GM12878 (cell line): ENCODE measurements around the gene ANO7. TPM values are rescaled to one million over a fixed set of nuclear protein-coding genes. Genes with fewer than 3 reads are reported as not detected.

Source experiments
- CTCF ChIP-seq, 3 experiments: IDR thresholded peaks in 2 of 3; conservative IDR thresholded peaks in 1 of 3; 2 replicates each; pipeline ENCODE4 v1.5.1; 2011; ENCODE audit warnings: low read depth in 3 of 3, low read length in 3 of 3, mild to moderate bottlenecking in 3 of 3, control low read depth in 2 of 3, moderate library complexity in 2 of 3, inconsistent platforms in 1 of 3, mixed read lengths in 1 of 3; ENCODE audit not compliant: control insufficient read depth in 2 of 3, insufficient read depth in 1 of 3; ENCODE audit errors: extremely low read depth in 1 of 3
- E2F8 ChIP-seq: fragments of 450-650 bp; IDR thresholded peaks from 2 replicates; pipeline ENCODE4 v1.6.1; 2018; ENCODE audit warnings: mild to moderate bottlenecking, low read depth, moderate library complexity; ENCODE audit not compliant: partially characterized antibody
- EP300 ChIP-seq, 2 experiments: fragments of 150-350 bp in 1 of 2; IDR thresholded peaks; 2 replicates each; pipeline ENCODE4 v1.6.1; 2011 to 2012; ENCODE audit warnings: low read depth in 2 of 2, low read length in 2 of 2, borderline replicate concordance in 1 of 2, improper control_type of control experiment in 1 of 2, inconsistent platforms in 1 of 2; ENCODE audit not compliant: control insufficient read depth in 1 of 2
- FOXK2 ChIP-seq: fragments of 450-650 bp; IDR thresholded peaks from 2 replicates; pipeline ENCODE4 v1.6.1; 2017; ENCODE audit warnings: mild to moderate bottlenecking, moderate library complexity
- FOXM1 ChIP-seq: IDR thresholded peaks from 2 replicates; pipeline ENCODE4 v1.6.1; 2012; ENCODE audit warnings: low read depth, mild to moderate bottlenecking, inconsistent platforms, low read length, moderate library complexity
- GATAD2B ChIP-seq: fragments of 450-650 bp; conservative IDR thresholded peaks from 2 replicates; pipeline ENCODE4 v1.6.1; 2017; ENCODE audit warnings: low read depth, mild to moderate bottlenecking, moderate library complexity
- HDAC2 ChIP-seq: fragments of 200-600 bp; sonication (generic); IDR thresholded peaks from 2 replicates; pipeline ENCODE4 v1.6.1; 2017
- HSF1 ChIP-seq: fragments of 150-350 bp; IDR thresholded peaks from 2 replicates; pipeline ENCODE4 v1.6.1; 2014; ENCODE audit warnings: mild to moderate bottlenecking, low read depth, low read length
- IRF5 ChIP-seq: fragments of 450-650 bp; IDR thresholded peaks from 2 replicates; pipeline ENCODE4 v1.6.1; 2017; ENCODE audit warnings: borderline replicate concordance
- MLLT1 ChIP-seq: fragments of 450-650 bp; IDR thresholded peaks from 2 replicates; pipeline ENCODE4 v1.6.1; 2016; ENCODE audit warnings: mild to moderate bottlenecking
- NFYA ChIP-seq: IDR thresholded peaks from 2 replicates; pipeline ENCODE4 v1.6.1; 2011; ENCODE audit warnings: low read depth, mild to moderate bottlenecking, low read length, improper control_type of control experiment, borderline replicate concordance
- NFYB ChIP-seq: IDR thresholded peaks from 2 replicates; pipeline ENCODE4 v1.6.1; 2011; ENCODE audit warnings: low read depth, mild to moderate bottlenecking, low read length, improper control_type of control experiment, moderate library complexity; ENCODE audit not compliant: insufficient read depth
- RAD21 ChIP-seq: IDR thresholded peaks from 2 replicates; pipeline ENCODE4 v1.6.1; 2011; ENCODE audit warnings: mild to moderate bottlenecking, low read depth, low read length, moderate library complexity; ENCODE audit not compliant: insufficient read depth
- SMARCA5 ChIP-seq: fragments of 450-650 bp; IDR thresholded peaks from 2 replicates; pipeline ENCODE4 v1.6.1; 2017; ENCODE audit warnings: mild to moderate bottlenecking
- SPI1 ChIP-seq: IDR thresholded peaks from 2 replicates; pipeline ENCODE4 v1.6.1; 2011; ENCODE audit warnings: low read depth, mild to moderate bottlenecking, low read length, moderate library complexity, borderline replicate concordance; ENCODE audit not compliant: insufficient read depth
- STAT3 ChIP-seq: IDR thresholded peaks from 2 replicates; pipeline ENCODE4 v1.6.1; 2011; ENCODE audit warnings: low read depth, low read length, improper control_type of control experiment
- SUPT20H ChIP-seq: IDR thresholded peaks from 2 replicates; pipeline ENCODE4 v1.6.1; 2011; ENCODE audit warnings: low read depth, mild to moderate bottlenecking, low read length, moderate library complexity, borderline replicate concordance; ENCODE audit not compliant: control insufficient read depth
- TARDBP ChIP-seq: IDR thresholded peaks from 2 replicates; pipeline ENCODE4 v1.6.1; 2016; ENCODE audit warnings: borderline replicate concordance
- TCF12 ChIP-seq: IDR thresholded peaks from 2 replicates; pipeline ENCODE4 v1.6.1; 2011; ENCODE audit warnings: low read depth, mild to moderate bottlenecking, low read length
- ZBED1 ChIP-seq: IDR thresholded peaks from 2 replicates; pipeline ENCODE4 v1.6.1; 2016; ENCODE audit warnings: borderline replicate concordance
- polyA plus RNA-seq, 11 experiments: library from polyadenylated mRNA; depleted of rRNA in 4 of 11; unstranded in 6 of 11; stranded (reverse) in 5 of 11; fragments of >200 nt; fragmentation: Nextera tagmentation in 4 of 11; fragmentation: Illumina TruSeq in 1 of 11; extraction: Ambion mirVana in 4 of 11; extraction: Trizol in 1 of 11; gene quantifications; 1 replicate in 1 of 11; 2 replicates in 10 of 11; pipeline versions ENCODE4 v1.2.1 to v1.2.3, GENCODE V29; 2011 to 2016; ENCODE audit warnings: inconsistent platforms in 2 of 11, missing spikeins in 2 of 11, low read depth in 1 of 11
- total RNA-seq, 4 experiments: library from RNA; depleted of rRNA in 3 of 4; stranded (reverse); fragments of >200 nt in 3 of 4; fragmentation: Illumina TruSeq in 1 of 4; extraction: Trizol in 1 of 4; gene quantifications; 2 replicates each; pipeline versions ENCODE4 v1.2.1 to v1.2.3, GENCODE V29; 2013 to 2021

The ANO7 gene
- total and polyA plus RNA-seq, 10 of the 15 experiments (the other 5 are each of a cell fraction or from before 2014, with no cell fraction given): 0.08 to 1.4 (median 0.44) TPM

GRCh38 chr2:241150660-241151530, 37.6 kb upstream of the ANO7 start (continued):
- peak; percentile 83; the same call in 1 of the 2 replicates for TF ChIP-seq SMARCA5
- no peak for TF ChIP-seq HSF1
- TF ChIP-seq HDAC2: no peak
- no peak for TF ChIP-seq ZBED1
- TF ChIP-seq STAT3: no peak
- TF ChIP-seq IRF5: no peak
- no peak for TF ChIP-seq TARDBP
- TF ChIP-seq GATAD2B: no peak; the same call in 1 of the 2 replicates
- no peak for TF ChIP-seq SUPT20H
- TF ChIP-seq NFYA: no peak
- no peak for TF ChIP-seq E2F8
- TF ChIP-seq FOXK2: no peak
- no peak for TF ChIP-seq TCF12
- TF ChIP-seq NFYB: no peak
- TF ChIP-seq RAD21: no peak
- TF ChIP-seq SPI1: no peak
- no peak for TF ChIP-seq EP300 (IDR thresholded peaks at IDR 0.05; ENCODE audit: borderline replicate concordance in 1 of 2, control insufficient read depth in 1 of 2, low read depth in 2 of 2, low read length in 2 of 2)
- TF ChIP-seq FOXM1: no peak
- TF ChIP-seq CTCF (IDR thresholded peaks at IDR 0.05 in 2 of 3, conservative IDR thresholded peaks at IDR 0.05 in 1 of 3; ENCODE audit: control insufficient read depth in 2 of 3, extremely low read depth in 1 of 3, insufficient read depth in 1 of 3, low read depth in 3 of 3, low read length in 3 of 3): no peak
- TF ChIP-seq MLLT1: peak; percentile 75
